ENCODE measurements around the gene GSTP1. TPM values are rescaled to one million over a fixed set of nuclear protein-coding genes. Genes with fewer than 3 reads are reported as not detected.

The GSTP1 gene
- total and polyA plus RNA-seq, 2 of the 8 experiments (the other 6 are each of a cell fraction or from before 2014, with no cell fraction given) = 1,454 to 3,329 TPM

DNA sequence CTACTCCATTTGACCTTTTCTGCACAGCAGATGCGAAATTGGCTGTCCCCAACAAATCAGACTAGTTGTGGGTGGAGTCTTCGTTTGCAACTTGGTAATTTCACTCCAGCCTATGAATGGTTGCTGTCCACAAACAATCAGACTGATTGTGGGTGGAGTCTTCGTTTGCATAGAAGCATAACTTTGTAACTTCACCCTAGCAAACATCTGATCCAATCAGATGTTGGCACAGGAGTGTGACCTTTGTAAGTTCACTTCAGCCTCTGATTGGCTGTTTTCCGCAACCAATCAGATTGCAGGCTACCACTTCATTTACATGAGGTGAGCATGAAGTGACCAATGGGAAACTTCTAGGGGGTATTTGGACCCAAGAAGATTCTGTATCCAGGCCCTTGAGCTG is 44.1 kb upstream of the GSTP1 start:
- H3K27ac ChIP-seq (ENCODE audit: low read depth, low read length) = no peak overlapping the region
- no peak overlapping the region for H2BK20ac ChIP-seq (ENCODE audit: low read length)
- H2AK5ac ChIP-seq (ENCODE audit: low read depth, low read length) = no peak overlapping the region
- H2BK5ac ChIP-seq (ENCODE audit: low read depth, low read length) = no peak overlapping the region
- FAIRE-seq = no peak
- WGBS, 2 experiments (ENCODE audit: extremely low coverage in 1 of 2, insufficient coverage in 1 of 2, insufficient read length in 1 of 2, insufficient replicate concordance in 2 of 2, low coverage in 1 of 2, low lambda C conversion rate in 2 of 2, missing lambda C conversion rate in 1 of 2) = 79% methylated on average over 4 of the region's 4 CpGs; no CpG with 5 or more reads in 1 of the 2 experiments
- no peak overlapping the region for H3K4me3 ChIP-seq (ENCODE audit: extremely low read depth in 1 of 4, insufficient read depth in 2 of 4, low read depth in 3 of 4, low read length in 4 of 4)
- DNase-seq (ENCODE audit: low read depth in 1 of 2, low spot score in 2 of 2) = no peak
- H4K91ac ChIP-seq (replicated peaks; ENCODE audit: insufficient read length, low read length) = no peak overlapping the region
- no peak overlapping the region for H2BK15ac ChIP-seq (ENCODE audit: low read length)
- H2BK12ac ChIP-seq (ENCODE audit: low read depth, low read length) = no peak overlapping the region
- H3K56ac ChIP-seq (replicated peaks; ENCODE audit: insufficient read length, low read depth, low read length) = no peak overlapping the region
- ChIA-PET POLR2A (ENCODE audit: partially characterized antibody) (interaction anchor here (1.2 kb wide), 1 partner anchor 44 kb away, joined by 3 read pairs; the partner anchor contains the start of gene GSTP1), CTCF (ENCODE audit: partially characterized antibody) (interaction anchor here (1.3 kb wide), 1 partner anchor 33 kb away, joined by 3 read pairs; no protein-coding TSS in a partner anchor)
- no peak overlapping the region for H3K23ac ChIP-seq (ENCODE audit: insufficient read length)
- no peak overlapping the region for H3K4me2 ChIP-seq (ENCODE audit: insufficient read depth in 1 of 2, low read depth in 2 of 2, low read length in 2 of 2)
- no peaks in the 10 kb centered on the region for H3K79me2 ChIP-seq (ENCODE audit: control insufficient read depth in 1 of 2, insufficient read depth in 2 of 2, low read length in 2 of 2)
- no peaks in the 10 kb centered on the region for H3K79me1 ChIP-seq (ENCODE audit: low read depth, low read length)
- H2AFZ ChIP-seq (ENCODE audit: low read length) = no peak overlapping the region
- peaks cover 17 to 18% of the 10 kb centered on the region in 2 experiments for H3K9me3 ChIP-seq (ENCODE audit: insufficient read depth in 2 of 2, low read depth in 1 of 2, low read length in 1 of 2)
- H3K36me3 ChIP-seq (ENCODE audit: control insufficient read depth in 2 of 4, insufficient read depth in 4 of 4, low read length in 3 of 4) = no peaks in the 10 kb centered on the region
- H3K27me3 ChIP-seq (replicated peaks in 1 of 4; ENCODE audit: control insufficient read depth in 3 of 4, extremely low read depth in 1 of 4, insufficient read depth in 3 of 4, low read length in 3 of 4) = no peaks in the 10 kb centered on the region; a peak in 1 of 7 replicates
- H4K5ac ChIP-seq (ENCODE audit: insufficient read length, low read depth, low read length) = no peak overlapping the region
- no peak overlapping the region for H3K14ac ChIP-seq (ENCODE audit: insufficient read length)
- H3K23me2 ChIP-seq (ENCODE audit: low read depth, low read length) = no peaks in the 10 kb centered on the region
- H3K4me1 ChIP-seq (replicated peaks in 1 of 4; ENCODE audit: control insufficient read depth in 3 of 4, insufficient read depth in 4 of 4, low read length in 3 of 4) = peaks cover 0 to 5% (median 0%) of the 10 kb centered on the region in 4 experiments; a peak in 2 of 7 replicates
- no peak overlapping the region for H2BK120ac ChIP-seq (replicated peaks; ENCODE audit: low read depth, low read length)
- no peak overlapping the region for H3K18ac ChIP-seq (ENCODE audit: extremely low read depth, low read length)
- H4K20me1 ChIP-seq (replicated peaks in 1 of 2; ENCODE audit: control insufficient read depth in 1 of 2, insufficient read depth in 2 of 2, low read length in 2 of 2) = no peaks in the 10 kb centered on the region
- no peak overlapping the region for H4K8ac ChIP-seq (ENCODE audit: extremely low read depth, insufficient read depth, low read length)
- H3K9ac ChIP-seq (replicated peaks in 1 of 4; ENCODE audit: extremely low read depth in 1 of 4, low read depth in 3 of 4, low read length in 3 of 4) = no peak overlapping the region
- H3K4ac ChIP-seq (replicated peaks; ENCODE audit: insufficient read length, low read depth, low read length) = no peak overlapping the region
- TF ChIP-seq ASH2L (IDR thresholded peaks at IDR 0.05; ENCODE audit: low read length) = no peak
- TF ChIP-seq CTBP2 (IDR thresholded peaks at IDR 0.05; ENCODE audit: borderline replicate concordance, insufficient read depth, insufficient read length, low read length) = no peak
- TF ChIP-seq, protein P1, sequence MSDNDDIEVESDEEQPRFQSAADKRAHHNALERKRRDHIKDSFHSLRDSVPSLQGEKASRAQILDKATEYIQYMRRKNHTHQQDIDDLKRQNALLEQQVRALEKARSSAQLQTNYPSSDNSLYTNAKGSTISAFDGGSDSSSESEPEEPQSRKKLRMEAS (IDR thresholded peaks at IDR 0.05) = no peak
- TF ChIP-seq KDM4A (IDR thresholded peaks at IDR 0.05; ENCODE audit: low read depth, low read length, severe bottlenecking) = no peak
- TF ChIP-seq BACH1 (IDR thresholded peaks at IDR 0.05; ENCODE audit: low read length) = no peak
- TF ChIP-seq CBX5 (IDR thresholded peaks at IDR 0.05; ENCODE audit: low read depth, low read length) = no peak
- no peak for TF ChIP-seq POLR2AphosphoS5 (IDR thresholded peaks at IDR 0.05; ENCODE audit: low read depth, low read length)
- no peak for TF ChIP-seq SUZ12 (IDR thresholded peaks at IDR 0.05; ENCODE audit: low read length)
- TF ChIP-seq MAFK (IDR thresholded peaks at IDR 0.05; ENCODE audit: low read depth, low read length) = no peak
- no peak for TF ChIP-seq BRCA1 (IDR thresholded peaks at IDR 0.05; ENCODE audit: low read depth, low read length)
- no peak for TF ChIP-seq RXRA (IDR thresholded peaks at IDR 0.05; ENCODE audit: insufficient read depth, low read depth, low read length)
- no peak for TF ChIP-seq SP1 (IDR thresholded peaks at IDR 0.05; ENCODE audit: low read depth, low read length)
- no peak for TF ChIP-seq HDAC6 (IDR thresholded peaks at IDR 0.05; ENCODE audit: low read depth, low read length)
- no peak for TF ChIP-seq NANOG (IDR thresholded peaks at IDR 0.05; ENCODE audit: insufficient read depth, low read depth, low read length, poor library complexity, severe bottlenecking)
